GM19351 (cell line): ENCODE data around the gene CRHR2.

ENCODE experiments used
- ATAC-seq: cut with Tn5 transposase; IDR thresholded peaks from one replicate; pipeline ENCODE4 v1.9.1; 2021; ENCODE audit warnings: mild to moderate bottlenecking, moderate library complexity; ENCODE audit not compliant: unreplicated experiment

The CRHR2 gene

DNA sequence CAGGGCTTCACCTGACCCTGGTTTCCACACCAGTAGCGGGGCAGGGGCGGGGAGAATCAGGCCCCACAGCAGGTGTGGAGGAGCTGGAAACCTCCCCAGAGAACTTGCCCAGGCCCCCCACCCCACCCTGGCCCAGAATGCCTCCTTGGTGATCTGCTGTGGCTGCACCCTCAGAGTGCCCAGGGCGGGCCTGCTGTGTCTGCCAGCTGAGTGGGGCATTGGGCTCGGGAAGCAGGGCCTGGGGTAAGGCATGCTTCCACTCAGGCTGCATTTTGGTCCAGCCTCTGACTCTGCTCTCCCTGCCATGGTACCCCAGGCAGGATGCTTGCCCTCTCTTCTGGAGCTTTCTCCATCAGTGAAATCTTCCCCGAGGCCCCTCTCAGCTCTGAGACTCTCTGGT, 1.1 kb upstream of the CRHR2 start:
- ATAC-seq, result no peak

DNA sequence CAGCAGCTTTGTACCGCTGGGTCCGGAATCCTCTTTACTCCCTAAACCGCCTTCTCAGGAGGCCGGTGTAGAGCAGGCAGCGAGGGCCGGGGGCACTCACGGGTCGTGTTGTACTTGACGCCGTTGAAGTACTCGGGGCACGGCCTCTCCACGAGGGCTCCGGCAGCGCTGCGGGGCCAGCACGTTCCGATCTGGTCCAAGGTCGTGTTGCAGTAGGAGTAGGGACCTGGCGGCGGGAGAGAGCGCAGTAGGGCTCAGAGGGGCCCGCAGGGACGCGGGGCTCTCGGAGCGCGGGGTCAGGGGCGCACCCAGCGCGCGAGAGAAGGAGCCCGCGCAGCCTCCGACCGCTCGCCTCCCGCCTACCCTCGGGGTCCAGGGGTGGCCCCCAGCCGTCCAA, 443 bp downstream of the CRHR2 start:
- no peak for ATAC-seq

DNA sequence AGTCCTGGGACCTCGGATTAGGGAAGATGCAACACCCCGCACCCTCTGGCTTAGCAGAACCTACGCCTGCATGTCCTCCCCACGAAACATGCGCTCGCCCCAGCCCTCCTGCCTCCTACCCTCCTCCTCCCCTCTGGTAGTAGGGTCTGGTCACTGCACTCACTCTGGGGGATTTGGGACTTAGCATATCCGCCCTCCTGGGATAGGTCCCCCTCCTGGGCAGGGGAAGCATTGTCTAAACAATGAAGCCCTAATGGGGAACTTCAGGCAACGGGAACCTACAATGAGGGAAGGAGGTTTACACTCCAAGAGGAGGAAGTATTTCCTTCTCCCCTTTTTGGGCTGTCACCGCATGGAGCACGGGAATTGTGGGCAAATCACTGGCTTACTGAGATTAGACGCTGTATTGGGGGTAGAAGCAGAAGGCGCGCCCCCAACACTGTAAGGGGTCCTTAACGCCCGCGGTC, 892 bp downstream of the CRHR2 start:
- ATAC-seq, result no peak

DNA sequence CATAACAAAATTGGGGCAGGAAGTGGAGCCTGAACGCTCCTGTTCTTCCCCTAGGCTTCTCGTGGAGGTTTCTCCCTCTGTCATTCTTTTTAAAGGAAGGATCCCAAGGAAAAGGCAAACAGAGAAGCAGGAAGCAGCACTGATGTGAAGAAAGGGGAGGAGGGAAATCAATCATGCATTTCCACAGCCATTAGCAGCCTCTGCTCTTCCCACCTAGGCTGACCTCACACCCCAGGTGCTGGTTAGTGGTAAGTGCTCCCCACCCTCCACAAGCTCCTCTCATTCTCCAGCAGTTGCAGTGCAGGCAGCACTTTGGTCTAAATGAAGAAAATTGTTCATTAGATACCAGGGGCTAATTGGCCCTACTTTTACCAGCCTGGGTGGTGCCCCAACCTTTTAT, 2.6 kb downstream of the CRHR2 start:
- no peak for ATAC-seq

DNA sequence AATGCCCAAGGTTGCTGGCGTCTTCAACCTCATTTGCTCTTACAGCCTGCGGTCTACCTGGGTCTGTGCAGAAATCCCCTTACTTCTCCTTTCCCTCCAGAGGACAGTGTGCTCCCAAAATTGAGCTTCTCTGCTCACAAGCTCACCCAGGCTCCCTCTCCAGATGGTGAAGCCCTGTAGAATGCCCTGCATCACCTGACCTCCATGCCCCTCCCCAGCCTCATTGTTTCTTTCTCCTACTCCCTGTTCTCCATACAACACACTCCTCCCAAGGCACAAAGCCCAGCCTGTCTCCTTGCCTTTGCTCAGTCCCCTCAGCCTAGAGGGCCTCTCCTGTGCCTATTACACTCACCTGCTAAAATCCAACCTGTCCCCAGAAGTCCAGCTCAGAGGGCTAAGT, 3.5 kb downstream of the CRHR2 start:
- no peak for ATAC-seq

DNA sequence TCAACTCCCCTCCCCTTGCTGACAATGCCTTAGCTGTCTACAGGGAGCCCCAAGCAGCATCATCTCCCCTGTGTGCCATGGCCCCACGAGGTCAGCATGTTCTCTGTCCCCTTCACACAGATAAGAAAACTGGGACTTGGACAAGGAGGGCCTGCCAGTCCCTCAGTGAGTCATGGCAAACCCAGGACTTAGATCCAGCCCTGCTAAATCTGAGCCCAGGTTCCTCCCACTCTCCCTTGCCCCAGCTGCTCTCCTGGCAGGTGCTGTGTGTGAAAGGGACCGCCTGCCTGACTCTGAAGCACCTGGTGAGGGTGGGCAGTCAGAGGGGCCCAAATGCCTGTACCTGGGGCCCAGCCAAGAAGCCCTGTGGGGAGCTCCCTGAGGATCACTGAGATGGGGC, 7.4 kb downstream of the CRHR2 start:
- ATAC-seq, result no peak

DNA sequence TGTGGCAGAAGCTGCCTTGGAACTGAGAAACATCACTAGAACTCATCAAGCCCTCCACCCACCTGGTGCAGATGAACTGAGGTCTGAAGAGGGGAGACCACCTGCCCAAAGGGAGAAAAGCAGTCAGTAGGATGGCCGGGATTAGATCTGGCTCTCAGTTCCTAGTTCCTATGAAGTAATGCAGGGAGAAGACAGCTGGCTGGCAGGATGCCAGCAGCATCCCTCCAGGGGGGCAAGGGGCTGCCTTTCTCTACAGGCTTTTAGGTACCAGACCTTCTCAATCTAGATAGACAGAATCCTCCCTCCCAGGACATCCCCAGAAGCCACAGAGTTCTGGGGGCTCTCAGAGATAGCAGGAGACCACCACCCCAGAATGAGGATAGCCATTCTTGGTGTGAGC, 7.8 kb downstream of the CRHR2 start:
- ATAC-seq, result no peak

DNA sequence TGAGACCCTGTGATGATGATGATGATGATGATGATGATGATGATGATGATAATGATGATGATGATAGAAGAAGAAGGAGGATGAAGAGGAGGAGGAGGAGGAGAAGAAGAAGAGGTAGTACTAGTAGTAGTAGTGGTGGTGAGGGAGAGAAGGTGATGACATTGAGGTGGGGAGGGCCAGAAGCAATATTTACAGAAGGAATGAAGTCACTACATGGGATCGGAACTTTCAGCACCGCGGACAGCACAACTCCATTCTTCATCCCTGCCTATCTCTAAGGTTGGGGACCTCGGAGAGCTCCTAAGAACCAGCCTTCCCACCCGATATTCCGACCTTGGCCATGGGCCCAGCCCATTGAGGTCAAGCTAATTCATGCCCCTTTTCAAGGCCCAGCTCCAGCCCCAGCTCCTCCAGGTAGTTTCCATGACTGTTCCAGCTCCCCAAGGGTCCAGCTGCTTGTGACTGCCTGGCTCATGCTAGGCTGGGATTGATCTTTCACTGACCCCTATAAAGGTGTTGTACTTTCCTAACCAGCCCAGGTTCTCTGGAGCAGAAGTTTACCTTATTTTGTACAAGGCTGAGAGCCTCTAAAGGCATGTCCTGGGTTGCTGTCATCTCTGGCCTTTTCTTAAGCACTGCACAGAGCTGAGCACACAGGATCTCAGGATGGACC, 10.3 kb downstream of the CRHR2 start:
- ATAC-seq, result no peak

DNA sequence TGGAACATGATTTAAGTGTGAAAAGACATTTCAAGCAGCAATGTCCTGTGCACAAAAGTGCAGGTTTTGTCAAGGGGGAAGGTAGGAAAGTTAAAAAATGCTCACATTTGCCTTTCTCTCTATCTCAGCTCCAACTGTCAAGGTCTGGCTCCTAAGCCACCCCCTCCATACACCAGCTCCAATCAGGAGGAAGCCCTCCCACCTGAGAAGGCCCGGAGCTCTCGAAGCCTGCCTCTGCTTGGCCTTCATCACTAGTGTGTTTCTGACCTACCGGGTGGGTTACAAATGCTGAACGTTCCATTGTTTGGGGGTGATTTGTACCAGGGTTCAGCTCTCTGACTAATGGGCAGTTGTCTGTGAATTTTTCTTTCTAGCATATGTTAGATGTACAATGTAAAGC, 14.2 kb downstream of the CRHR2 start:
- ATAC-seq, result no peak

DNA sequence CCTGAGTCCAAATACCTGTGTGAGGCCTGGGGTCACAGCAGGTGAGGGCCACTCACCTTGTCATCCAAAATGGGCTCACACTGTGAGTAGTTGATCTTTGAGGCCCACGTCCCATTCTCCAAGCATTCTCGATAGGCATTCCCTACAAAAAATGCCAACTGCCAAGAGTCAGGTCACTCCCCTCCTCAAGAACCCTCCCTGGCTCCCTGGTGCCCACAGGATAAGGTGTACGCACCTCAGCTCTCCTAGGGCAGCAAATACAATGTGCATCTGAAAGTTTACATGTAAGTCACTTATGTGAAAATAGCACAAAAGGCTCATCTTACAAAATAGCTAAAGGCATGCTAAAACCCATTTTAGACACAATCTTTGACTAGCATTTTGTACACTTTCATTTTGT, 15.1 kb downstream of the CRHR2 start:
- ATAC-seq, result no peak

DNA sequence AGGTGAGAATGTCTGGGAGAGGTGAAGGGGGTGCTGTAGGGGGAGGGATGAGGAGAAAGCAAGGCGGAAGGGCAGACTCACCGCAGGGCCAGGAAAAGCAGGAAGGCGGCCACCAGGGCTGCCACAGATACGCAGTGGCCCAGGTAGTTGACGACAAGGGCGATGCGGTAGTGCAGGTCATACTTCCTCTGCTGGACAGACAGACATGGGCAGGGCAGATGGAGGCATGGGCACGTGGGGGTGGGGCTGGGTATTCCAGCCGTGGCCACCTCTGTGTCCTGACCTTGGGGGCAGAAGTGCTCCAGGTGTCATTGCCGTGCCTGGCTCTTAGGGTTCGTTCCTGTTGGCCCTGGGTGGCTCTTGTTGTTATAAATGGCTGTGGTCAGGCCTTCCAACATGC, 16.8 kb downstream of the CRHR2 start:
- no peak for ATAC-seq

DNA sequence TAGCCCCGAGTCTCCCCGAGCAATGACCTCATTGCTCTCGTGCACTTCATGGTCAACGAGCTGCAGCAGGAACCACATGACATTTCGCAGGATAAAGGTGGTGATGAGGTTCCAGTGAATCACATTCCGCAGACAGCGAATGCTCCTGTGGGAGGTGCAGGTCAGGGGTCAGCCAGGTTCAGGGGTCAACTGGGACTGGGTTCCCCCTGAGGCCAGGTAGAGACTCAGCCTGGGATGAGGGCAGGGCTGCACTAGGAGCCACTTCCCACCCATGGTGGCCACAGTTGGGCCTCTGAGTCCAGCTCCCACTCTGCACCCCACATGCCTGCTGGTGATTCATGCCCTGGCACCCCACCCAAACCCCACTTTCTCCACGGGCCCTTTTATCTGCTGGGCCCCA, 17.2 kb downstream of the CRHR2 start:
- no peak for ATAC-seq

DNA sequence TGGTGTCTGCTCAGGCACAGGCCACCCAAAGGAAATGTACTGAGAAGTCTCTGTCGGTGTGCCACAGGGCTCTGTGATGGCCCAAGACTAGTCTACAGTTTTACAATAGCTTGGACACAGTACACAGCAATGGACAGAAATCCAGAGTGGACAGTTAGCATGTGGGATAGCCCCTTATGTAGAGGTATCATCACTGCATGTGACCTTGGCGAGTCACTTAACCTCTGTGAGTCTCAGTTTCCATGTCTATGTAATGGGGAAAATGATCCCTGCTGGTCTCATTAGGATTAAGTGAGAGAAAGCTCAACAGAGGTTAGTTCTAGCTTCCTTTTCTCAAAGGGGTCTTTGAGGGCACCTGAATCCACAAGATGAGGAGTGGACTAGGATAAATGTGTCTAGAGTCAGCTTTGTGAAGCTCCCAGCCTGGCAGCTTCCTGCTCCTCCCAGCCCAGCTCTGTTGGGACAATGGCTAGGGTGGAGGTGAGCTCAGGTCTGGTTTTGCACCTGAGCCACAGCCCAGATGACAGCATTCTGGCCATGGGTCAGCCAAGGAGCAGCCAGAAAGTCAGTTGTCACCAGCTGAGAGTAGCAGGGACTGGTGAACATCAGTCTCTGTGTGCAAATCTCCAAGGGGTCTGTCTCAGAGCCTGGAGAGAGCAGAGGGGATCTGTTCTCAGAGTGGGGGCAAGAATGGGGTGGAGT, 17.9 kb downstream of the CRHR2 start:
- no peak for ATAC-seq

DNA sequence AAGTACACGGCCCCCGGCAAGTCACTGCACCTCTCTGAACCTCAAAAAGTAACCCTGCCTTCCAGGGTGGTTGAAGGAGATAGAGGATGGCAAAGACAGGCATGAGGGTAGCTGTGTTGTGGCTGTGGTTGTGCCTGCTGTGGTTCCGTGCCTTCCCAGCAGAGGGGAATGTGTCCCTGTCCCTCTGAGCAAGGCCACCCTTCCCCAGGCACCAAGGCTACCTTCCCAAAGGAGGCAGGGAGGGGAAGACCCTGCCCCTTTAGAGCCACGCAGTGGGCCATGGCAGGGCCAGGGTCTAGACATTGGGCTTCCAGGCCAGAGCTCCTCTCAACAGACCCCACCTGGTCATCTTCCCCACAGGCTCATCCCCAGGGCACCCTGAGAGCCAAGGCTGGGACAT, 18.8 kb downstream of the CRHR2 start:
- ATAC-seq, result no peak

DNA sequence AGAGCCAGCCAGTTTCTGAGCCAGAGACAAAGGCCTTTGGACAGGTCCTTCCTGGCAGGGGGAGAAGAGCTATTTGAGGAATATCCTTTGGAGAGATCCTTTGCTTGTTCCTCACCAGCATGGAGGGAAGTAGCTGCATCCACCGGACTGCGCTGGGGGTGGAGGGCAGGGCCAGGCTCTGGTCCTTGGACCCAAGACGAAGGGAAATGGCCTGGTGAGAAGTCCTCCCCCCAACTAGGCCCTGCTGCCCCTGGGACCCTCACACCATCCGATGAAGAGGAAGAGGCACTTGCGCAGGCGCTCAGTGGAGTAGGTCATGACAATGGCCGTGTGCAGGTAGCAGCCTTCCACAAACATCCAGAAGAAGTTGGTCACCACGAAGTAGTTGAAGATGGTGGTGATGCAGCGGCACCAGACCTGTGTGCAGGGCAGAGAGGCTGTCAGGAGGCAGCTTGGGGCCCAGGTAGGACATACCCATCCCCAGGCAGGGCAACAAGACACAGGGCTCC, 19.8 kb downstream of the CRHR2 start:
- no peak for ATAC-seq

DNA sequence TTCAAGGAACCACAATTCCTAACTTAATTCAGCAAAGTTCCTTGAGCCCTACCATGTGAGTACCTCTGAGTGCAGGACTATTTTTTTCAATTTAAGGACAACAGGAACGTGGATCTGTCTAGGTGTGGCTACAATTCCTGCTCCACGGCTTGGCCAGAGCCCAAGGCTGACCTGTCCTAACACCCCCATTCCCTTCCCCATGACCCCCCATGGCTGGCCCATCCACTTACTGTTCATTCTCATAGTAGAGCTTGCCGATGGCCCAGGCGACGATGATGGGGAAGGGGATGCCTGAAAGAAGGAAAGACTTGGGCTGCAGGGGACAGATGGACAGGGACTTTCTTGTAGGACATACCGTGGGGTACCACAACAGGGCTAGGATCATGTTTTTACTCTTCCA, 20.3 kb downstream of the CRHR2 start:
- ATAC-seq, result no peak

DNA sequence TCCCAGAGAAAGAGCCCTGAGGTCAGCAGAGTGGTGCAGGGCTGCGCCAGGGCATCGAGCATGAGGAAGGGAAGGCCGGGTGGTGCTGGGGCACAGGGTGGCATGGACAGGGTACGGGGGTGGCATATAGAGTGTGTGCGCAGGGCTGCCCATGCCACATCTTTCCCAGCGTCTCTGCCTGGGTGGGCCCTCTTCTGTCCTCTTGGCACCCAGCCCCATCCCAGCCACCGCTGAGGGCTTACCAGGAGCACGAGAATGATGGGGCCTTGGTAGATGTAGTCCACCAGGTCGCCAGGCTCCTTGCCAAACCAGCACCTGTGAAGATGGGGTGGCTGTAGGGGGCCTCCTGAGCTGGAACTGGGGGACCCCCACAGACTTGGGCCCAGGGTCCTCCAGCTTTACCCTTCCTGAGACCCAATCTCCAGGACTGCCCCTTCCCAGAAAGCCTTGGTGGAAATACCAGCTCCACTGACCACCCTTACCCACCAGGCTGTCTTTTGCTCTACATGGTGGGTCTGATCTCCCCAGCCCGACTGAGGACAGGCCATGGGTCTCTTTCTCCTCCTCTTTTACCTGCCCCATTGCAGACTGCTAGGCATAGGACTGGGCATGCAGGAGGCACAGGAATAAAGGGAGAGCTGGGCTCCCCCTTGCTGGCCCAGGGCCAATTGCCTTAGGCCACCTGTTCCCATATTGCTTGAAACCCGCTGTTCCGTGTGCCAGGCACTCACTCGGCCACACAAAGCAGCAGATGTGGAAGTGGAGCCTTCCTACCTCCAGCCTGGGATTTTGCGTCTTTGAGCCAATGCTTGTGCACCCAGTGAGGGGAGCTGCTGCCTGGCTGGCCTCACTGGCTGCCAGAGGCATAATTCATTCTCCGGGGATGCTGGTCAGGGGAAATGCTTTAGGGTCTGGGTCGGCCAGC, 21.7 kb downstream of the CRHR2 start:
- no peak for ATAC-seq

DNA sequence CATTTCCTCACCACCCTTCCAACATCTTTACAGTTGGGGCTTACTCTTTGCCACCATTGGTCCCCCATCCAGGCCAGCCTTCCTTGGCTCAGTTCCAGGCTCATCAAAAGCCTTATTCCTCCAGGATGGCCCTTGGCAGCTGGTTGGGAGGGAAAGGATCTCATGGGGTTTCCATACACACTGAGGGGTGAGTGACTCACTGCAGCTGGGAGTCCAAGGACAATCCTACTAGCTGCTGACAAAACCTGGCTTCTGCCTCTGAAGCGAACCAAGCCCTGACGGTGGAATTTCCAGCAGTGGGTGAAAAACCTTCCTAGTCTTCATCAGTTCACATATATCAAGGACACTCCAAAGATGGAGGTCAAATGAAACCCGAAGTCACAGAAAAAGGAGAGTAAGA, 22.9 kb downstream of the CRHR2 start:
- no peak for ATAC-seq

DNA sequence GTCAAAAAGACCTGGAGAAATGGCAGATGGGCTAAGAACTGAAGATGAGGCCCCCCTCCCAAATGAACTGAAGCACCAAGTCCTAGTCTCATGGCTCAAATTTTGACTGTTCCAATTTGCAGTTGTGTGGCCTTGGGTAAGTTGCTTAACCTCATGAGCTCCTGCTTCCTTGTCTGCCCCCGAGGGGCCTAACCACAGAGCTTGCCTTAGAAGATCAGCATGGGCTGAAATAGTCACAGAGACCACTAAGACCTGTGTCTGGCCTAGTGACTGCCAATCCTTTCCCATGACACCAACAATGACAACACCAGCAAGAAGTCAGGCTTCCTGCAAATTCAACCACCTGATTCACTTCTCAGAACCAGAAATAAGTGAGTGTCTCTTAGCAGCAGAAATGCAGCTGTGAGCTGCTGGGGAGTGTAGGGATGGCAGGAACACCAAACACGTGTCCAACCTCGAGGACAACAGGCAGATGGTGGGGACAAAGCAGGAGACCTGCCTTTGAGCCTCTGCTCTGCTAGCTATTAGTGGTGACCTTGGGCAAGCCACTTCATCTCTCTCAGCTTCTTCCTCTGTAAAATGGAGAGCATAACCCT, 23.7 kb downstream of the CRHR2 start:
- ATAC-seq, result no peak

DNA sequence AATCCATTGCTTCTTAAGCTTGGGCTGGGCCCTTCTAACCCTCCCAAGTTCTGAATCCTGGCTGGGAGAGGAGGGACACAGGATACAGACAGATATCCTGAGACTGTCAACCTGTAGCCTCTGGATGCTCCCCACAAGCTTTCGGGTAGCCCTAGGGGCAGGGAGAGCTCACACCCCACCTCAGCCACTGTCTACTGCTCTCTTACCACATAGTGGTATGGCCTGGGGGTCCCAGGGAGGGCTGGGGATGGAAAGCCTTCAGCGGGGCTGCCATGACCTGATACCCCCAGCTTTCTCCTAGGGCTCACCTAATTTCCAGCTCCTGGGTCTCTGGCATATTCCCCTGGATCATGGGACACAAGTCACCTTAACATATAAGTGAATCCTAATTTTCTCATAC, 25.1 kb downstream of the CRHR2 start:
- no peak for ATAC-seq
